Measurements from ENCODE around the gene HDDC3.
"Not testable (repeated sequence)": the region's sequence is repeated elsewhere in the genome, so short reads cannot be mapped to it uniquely, and the experiment has no call there.

Gene HDDC3

DNA sequence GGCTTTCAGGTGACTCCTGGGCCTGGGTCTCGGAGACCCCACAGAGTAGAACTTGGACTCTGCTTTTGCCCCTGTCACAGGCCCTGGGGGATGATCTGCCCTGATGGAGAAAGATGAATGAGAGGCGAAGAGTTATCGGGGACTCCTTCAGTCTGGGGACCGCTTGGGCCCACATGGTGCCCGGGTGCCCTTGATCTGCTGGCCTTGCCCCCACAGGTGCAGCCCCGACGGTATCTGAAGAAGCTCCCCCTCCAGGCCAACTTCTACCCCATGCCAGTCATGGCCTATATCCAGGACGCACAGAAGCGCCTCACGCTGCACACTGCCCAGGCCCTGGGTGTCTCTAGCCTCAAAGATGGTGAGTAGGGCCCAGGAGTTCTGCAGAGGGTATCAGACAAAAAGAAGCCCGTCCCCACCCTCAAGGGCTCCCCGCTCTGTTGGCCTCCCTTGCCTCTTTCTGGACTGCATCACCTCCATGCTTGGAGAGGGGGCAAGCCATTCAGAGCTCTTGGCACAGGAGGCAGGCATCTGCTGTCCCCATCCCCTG, 18.9 kb downstream of the HDDC3 start:
- Histone ChIP-seq H3K4me3 (ENCODE audit: low read length) (no peak overlapping the region), H3K4me2 (ENCODE audit: low read length) (no peak overlapping the region), H3K9ac (ENCODE audit: low read depth, low read length) (no peak overlapping the region), H3K36me3 (ENCODE audit: insufficient read depth, low read length) (peaks cover 40% of the 10 kb centered on the region), H3K27me3 (ENCODE audit: control insufficient read depth, insufficient read depth, low read length) (no peaks in the 10 kb centered on the region), H3K4me1 (ENCODE audit: control insufficient read depth, insufficient read depth, low read length) (no peaks in the 10 kb centered on the region), H3K9me3 (replicated peaks; ENCODE audit: low read length) (no peaks in the 10 kb centered on the region)

DNA sequence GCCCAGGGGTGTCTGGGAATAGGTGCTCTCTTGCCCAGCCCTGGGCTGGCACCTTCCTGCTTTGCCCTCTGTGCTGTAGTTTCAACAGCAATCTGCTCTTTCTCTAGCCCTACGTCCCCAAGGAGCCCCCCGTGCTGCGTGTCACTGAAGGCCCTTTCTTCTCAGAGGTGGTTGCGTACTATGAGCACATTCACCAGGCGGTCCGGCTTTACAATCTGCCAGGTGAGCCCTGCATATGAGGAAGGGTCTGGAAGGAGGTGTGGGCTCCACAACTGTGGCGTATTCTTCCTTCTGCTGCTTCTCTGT, 19.6 kb downstream of the HDDC3 start:
- Histone ChIP-seq H3K4me3 (ENCODE audit: low read length) (no peak overlapping the region), H3K9me3 (replicated peaks; ENCODE audit: low read length) (no peaks in the 10 kb centered on the region), H3K9ac (ENCODE audit: low read depth, low read length) (no peak overlapping the region), H3K4me1 (ENCODE audit: control insufficient read depth, insufficient read depth, low read length) (no peaks in the 10 kb centered on the region), H3K36me3 (ENCODE audit: insufficient read depth, low read length) (peaks cover 37% of the 10 kb centered on the region), H3K4me2 (ENCODE audit: low read length) (no peak overlapping the region), H3K27me3 (ENCODE audit: control insufficient read depth, insufficient read depth, low read length) (no peaks in the 10 kb centered on the region)

DNA sequence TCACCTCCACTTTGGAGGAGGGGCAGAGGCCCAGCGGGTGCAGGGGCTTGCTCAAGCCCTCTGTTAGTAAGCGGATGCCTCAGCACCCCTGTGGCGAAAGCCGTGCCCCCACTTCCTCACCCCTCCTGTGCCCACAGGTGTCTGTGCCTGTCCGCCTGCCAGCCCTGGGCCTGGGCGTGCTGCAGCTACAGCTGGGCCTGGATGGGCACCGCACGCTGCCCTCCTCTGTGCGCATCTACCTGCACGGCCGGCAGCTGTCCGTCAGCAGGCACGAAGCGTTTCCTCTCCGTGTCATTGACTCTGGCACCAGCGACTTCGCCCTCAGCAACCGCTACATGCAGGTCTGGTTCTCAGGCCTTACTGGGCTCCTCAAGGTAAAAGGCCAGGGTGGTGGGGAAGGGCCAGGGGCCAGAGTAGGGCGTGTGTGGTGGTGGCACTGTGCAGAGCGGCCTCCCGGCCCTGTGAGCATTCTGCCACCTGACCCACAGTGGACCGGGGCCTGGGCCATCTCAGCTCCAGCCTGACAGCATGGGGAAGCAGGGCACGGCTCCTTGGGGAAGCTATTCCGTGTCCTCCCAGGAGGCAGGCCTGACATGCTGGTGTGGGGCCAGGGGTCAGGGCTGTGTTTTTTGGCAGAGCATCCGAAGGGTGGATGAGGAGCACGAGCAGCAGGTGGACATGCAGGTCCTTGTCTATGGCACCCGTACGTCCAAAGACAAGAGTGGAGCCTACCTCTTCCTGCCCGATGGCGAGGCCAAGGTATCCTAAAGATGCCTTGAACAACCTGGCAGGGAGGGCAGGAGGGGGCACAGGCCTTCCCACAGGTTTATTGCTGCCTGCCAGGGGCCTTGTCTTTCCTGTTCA, 20.2 kb downstream of the HDDC3 start:
- no peaks in the 10 kb centered on the region for H3K9me3 ChIP-seq (replicated peaks; ENCODE audit: low read length)
- H3K4me2 ChIP-seq (ENCODE audit: low read length): no peak overlapping the region
- no peaks in the 10 kb centered on the region for H3K27me3 ChIP-seq (ENCODE audit: control insufficient read depth, insufficient read depth, low read length)
- peaks cover 38% of the 10 kb centered on the region for H3K36me3 ChIP-seq (ENCODE audit: insufficient read depth, low read length)
- H3K9ac ChIP-seq (ENCODE audit: low read depth, low read length): no peak overlapping the region
- H3K4me3 ChIP-seq (ENCODE audit: low read length): no peak overlapping the region
- no peaks in the 10 kb centered on the region for H3K4me1 ChIP-seq (ENCODE audit: control insufficient read depth, insufficient read depth, low read length)

DNA sequence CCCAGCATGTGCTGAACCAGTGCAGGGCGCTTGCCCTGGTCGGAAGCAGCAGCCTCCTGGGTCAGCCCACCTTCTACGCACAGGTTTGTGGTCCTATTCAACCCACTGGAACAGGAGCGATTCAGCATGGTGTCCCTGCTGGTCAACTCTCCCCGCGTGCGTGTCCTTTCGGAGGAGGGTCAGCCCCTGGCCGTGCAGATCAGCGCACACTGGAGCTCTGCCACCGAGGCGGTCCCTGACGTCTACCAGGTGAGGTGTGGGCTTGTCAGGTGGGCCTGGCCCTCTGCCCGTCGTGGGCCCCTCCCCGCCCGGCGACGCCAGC, 21.1 kb downstream of the HDDC3 start:
- Histone ChIP-seq H3K4me3 (ENCODE audit: low read length) (no peak overlapping the region), H3K4me1 (ENCODE audit: control insufficient read depth, insufficient read depth, low read length) (no peaks in the 10 kb centered on the region), H3K9me3 (replicated peaks; ENCODE audit: low read length) (no peaks in the 10 kb centered on the region), H3K36me3 (ENCODE audit: insufficient read depth, low read length) (peaks cover 36% of the 10 kb centered on the region), H3K9ac (ENCODE audit: low read depth, low read length) (no peak overlapping the region), H3K27me3 (ENCODE audit: control insufficient read depth, insufficient read depth, low read length) (no peaks in the 10 kb centered on the region), H3K4me2 (ENCODE audit: low read length) (no peak overlapping the region)

DNA sequence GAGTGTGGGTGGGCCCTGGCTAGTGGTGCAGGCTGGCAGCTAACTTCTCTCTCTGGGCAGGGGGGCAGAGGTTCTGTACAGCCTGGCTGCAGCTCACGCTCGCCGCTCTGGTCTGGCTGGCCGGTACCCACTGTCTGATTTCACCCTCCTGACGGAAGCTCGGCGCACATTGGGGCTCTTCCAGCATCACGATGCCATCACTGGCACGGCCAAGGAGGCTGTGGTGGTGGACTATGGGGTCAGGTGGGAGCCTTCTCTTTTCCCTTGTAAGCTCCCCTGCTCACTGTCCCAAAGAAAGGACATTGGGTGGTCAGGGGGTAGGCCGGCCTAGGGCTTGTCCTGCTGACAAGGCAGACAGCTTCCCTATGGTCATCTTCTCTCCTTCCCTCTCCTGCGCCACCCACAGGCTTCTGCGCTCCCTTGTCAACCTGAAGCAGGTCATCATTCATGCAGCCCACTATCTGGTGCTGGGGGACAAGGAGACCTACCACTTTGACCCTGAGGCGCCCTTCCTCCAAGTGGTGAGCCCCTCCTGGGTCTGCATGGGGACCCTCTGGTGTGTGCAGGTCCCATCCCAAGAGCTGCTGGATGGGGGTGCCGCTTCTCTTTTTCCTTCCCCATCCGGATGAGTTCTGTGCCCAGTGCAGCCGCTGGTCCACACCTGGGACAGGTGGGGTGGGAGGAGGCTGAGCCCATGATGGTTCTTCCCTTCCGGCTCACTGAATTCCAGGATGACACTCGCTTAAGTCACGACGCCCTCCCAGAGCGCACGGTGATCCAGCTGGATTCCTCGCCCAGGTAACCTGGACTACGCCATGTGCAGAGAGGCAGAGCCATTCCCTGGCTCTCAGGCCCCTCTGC, 21.7 kb downstream of the HDDC3 start:
- H3K36me3 ChIP-seq (ENCODE audit: insufficient read depth, low read length): peaks cover 38% of the 10 kb centered on the region
- H3K27me3 ChIP-seq (ENCODE audit: control insufficient read depth, insufficient read depth, low read length): no peaks in the 10 kb centered on the region
- H3K9ac ChIP-seq (ENCODE audit: low read depth, low read length): no peak overlapping the region
- no peaks in the 10 kb centered on the region for H3K9me3 ChIP-seq (replicated peaks; ENCODE audit: low read length)
- no peaks in the 10 kb centered on the region for H3K4me1 ChIP-seq (ENCODE audit: control insufficient read depth, insufficient read depth, low read length)
- H3K4me3 ChIP-seq (ENCODE audit: low read length): no peak overlapping the region
- H3K4me2 ChIP-seq (ENCODE audit: low read length): no peak overlapping the region

DNA sequence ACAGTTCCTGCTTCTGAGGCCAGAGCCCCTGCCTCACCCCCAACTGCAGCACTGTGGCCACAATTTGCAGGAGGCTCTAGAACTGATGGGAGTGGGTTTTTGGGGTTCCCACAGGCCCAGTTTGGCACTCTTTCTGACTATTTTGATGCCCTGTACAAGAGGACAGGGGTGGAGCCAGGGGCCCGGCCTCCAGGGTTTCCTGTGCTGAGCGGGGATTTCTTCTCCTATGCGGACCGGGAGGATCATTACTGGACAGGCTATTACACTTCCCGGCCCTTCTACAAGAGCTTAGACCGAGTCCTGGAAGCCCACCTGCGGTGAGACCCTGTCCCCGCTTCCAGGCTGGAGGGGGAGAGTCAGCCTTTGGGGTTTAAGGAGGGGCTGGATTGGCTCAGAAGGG, 22.4 kb downstream of the HDDC3 start:
- Histone ChIP-seq H3K9me3 (replicated peaks; ENCODE audit: low read length) (no peaks in the 10 kb centered on the region), H3K4me3 (ENCODE audit: low read length) (no peak overlapping the region), H3K27me3 (ENCODE audit: control insufficient read depth, insufficient read depth, low read length) (no peaks in the 10 kb centered on the region), H3K36me3 (ENCODE audit: insufficient read depth, low read length) (peaks cover 40% of the 10 kb centered on the region), H3K9ac (ENCODE audit: low read depth, low read length) (no peak overlapping the region), H3K4me1 (ENCODE audit: control insufficient read depth, insufficient read depth, low read length) (no peaks in the 10 kb centered on the region), H3K4me2 (ENCODE audit: low read length) (no peak overlapping the region)

DNA sequence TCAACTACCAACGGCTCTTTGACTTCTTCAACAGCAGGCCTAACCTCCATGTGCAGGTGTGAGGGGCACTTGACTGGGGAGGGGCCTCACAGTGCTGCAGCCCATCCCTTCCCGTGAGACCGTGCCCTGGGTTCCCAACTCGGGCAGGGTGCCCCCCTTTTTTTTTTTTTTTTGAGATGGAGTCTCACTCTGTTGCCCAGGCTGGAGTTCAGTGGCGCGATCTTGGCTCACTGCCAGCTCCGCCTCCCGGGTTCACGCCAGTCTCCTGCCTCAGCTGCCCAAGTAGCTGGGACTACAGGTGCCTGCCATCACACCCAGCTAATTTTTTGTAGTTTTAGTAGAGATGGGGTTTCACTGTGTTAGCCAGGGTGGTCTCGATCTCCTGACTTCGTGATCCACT, 22.9 kb downstream of the HDDC3 start:
- H3K4me2 ChIP-seq (ENCODE audit: low read length); H3K9ac ChIP-seq (ENCODE audit: low read depth, low read length); H3K4me1 ChIP-seq (ENCODE audit: control insufficient read depth, insufficient read depth, low read length); H3K27me3 ChIP-seq (ENCODE audit: control insufficient read depth, insufficient read depth, low read length); H3K9me3 ChIP-seq (replicated peaks; ENCODE audit: low read length); H3K4me3 ChIP-seq (ENCODE audit: low read length): not testable (repeated sequence)
- peaks cover 41% of the 10 kb centered on the region for H3K36me3 ChIP-seq (ENCODE audit: insufficient read depth, low read length)

DNA sequence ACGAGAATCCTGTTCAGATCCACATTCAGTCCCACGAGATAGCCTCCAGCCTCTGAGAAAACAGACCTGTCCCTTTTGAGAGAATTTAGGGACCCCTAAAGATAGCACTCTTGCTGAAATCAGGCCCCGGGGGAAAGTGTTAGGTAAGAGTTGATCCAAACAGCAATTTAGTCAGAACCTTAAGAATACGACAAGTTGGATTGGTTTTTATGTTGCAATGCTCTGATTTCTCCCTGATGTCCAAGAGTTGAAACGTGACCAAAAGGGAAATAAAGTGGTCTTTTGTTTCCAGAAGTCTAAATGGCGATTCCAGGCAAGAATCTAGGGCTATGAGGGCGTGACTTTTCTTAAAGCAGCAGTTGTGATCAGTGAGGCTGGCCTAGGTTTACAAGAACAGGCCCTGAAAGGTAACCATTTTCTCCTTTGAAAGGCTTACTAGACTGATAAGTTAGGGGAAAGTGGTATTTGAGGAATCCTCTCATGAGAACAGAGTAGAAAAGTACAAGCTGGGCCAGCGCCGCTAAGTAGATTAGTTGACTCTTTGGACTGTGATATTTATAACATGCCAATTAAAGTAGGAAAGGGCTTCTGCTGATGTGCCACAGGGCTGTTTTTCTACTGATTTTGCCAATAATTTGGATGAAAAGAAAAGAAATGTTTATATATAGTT, 24.4 kb downstream of the HDDC3 start:
- no peak overlapping the region for H3K4me3 ChIP-seq (ENCODE audit: low read length)
- H3K36me3 ChIP-seq (ENCODE audit: insufficient read depth, low read length): peaks cover 40% of the 10 kb centered on the region
- peaks cover 8% of the 10 kb centered on the region for H3K4me1 ChIP-seq (ENCODE audit: control insufficient read depth, insufficient read depth, low read length)
- no peak overlapping the region for H3K9ac ChIP-seq (ENCODE audit: low read depth, low read length)
- H3K9me3 ChIP-seq (replicated peaks; ENCODE audit: low read length): no peaks in the 10 kb centered on the region
- no peak overlapping the region for H3K4me2 ChIP-seq (ENCODE audit: low read length)
- no peaks in the 10 kb centered on the region for H3K27me3 ChIP-seq (ENCODE audit: control insufficient read depth, insufficient read depth, low read length)

DNA sequence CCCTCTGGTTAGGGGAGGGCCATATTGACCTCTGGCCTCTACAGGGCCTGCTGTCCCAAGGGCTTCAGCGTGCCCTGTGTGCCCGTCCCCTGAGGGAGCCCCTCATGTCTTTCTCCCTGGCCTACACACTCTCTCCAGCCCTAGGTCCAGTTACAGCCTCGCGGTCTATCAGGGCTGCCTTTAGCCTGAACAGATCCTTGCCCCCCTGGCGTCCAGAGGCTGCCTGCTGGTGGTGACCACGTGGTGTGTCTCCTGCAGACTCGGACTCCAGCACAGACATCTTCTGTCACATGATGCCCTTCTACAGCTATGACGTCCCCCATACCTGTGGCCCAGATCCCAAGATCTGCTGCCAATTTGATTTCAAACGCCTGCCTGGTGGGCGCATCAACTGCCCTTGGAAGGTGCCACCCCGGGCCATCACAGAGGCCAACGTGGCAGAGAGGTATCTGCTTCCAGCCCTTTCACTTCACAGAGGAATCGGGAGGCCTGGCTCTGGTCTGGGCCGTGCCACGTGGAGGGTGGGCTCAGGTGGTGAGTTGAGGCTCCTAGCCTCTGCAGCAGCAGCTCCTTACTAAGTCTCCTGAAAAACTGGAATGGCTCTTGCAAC, 25.2 kb downstream of the HDDC3 start:
- no peaks in the 10 kb centered on the region for H3K27me3 ChIP-seq (ENCODE audit: control insufficient read depth, insufficient read depth, low read length)
- no peaks in the 10 kb centered on the region for H3K9me3 ChIP-seq (replicated peaks; ENCODE audit: low read length)
- H3K4me3 ChIP-seq (ENCODE audit: low read length): no peak overlapping the region
- no peak overlapping the region for H3K9ac ChIP-seq (ENCODE audit: low read depth, low read length)
- H3K36me3 ChIP-seq (ENCODE audit: insufficient read depth, low read length): peaks cover 32% of the 10 kb centered on the region
- peaks cover 8% of the 10 kb centered on the region for H3K4me1 ChIP-seq (ENCODE audit: control insufficient read depth, insufficient read depth, low read length)
- no peak overlapping the region for H3K4me2 ChIP-seq (ENCODE audit: low read length)

DNA sequence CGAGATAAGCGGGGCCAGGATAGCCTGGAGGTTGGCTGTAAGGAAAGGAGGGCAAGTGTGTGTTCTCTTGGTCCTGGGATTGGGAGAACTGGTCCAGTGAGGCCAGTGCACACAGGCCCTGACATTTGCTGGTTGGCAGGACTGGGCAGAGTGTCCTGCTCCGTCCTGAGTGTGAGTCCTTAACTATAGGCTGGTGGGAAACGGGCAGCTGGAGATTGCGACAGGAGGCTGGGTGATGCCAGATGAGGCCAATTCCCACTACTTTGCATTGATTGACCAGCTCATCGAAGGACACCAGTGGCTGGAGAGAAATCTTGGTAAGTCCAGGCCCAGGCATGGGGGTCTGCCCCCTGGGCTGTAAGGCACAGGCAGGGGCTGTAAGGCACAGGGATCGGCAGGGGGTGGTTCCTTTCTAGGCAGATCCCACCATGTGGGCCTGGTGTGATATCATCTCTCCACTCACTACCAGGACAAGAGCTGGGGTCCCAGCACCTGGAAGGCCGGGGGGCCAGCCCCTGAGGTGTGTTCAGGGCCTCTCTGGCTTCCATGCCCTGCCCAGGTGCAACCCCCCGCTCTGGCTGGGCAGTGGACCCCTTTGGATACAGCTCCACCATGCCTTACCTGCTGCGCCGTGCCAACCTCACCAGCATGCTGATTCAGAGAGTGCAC, 26.0 kb downstream of the HDDC3 start:
- Histone ChIP-seq H3K27me3 (ENCODE audit: control insufficient read depth, insufficient read depth, low read length) (no peaks in the 10 kb centered on the region), H3K4me2 (ENCODE audit: low read length) (no peak overlapping the region), H3K36me3 (ENCODE audit: insufficient read depth, low read length) (peaks cover 27% of the 10 kb centered on the region), H3K9me3 (replicated peaks; ENCODE audit: low read length) (no peaks in the 10 kb centered on the region), H3K4me1 (ENCODE audit: control insufficient read depth, insufficient read depth, low read length) (peaks cover 14% of the 10 kb centered on the region), H3K9ac (ENCODE audit: low read depth, low read length) (no peak overlapping the region), H3K4me3 (ENCODE audit: low read length) (no peak overlapping the region)

Data from skeletal muscle satellite cell (primary cell).